Hepatocyte (in vitro differentiated cells): ENCODE measurements around the gene ELOVL1.

ENCODE experiments used
- EZH2 ChIP-seq: fragments of 200-600 bp; sonication (generic); IDR thresholded peaks from 2 replicates; pipeline ENCODE4 v1.6.1; 2016; ENCODE audit warnings: antibody characterized with exemption, mild to moderate bottlenecking, borderline replicate concordance
- EZH2phosphoT487 ChIP-seq: fragments of 200-600 bp; sonication (generic); IDR thresholded peaks from one replicate; pipeline ENCODE4 v1.6.1; 2018; ENCODE audit warnings: antibody characterized with exemption, mild to moderate bottlenecking, low read depth, moderate library complexity; ENCODE audit not compliant: unreplicated experiment, severe bottlenecking
- TF ChIP-seq, protein P1 (sequence below): fragments of 200-600 bp; sonication (generic); IDR thresholded peaks from 2 replicates; pipeline ENCODE4 v1.5.1; 2016; ENCODE audit warnings: antibody characterized with exemption, mild to moderate bottlenecking; ENCODE audit not compliant: poor library complexity

DNA sequence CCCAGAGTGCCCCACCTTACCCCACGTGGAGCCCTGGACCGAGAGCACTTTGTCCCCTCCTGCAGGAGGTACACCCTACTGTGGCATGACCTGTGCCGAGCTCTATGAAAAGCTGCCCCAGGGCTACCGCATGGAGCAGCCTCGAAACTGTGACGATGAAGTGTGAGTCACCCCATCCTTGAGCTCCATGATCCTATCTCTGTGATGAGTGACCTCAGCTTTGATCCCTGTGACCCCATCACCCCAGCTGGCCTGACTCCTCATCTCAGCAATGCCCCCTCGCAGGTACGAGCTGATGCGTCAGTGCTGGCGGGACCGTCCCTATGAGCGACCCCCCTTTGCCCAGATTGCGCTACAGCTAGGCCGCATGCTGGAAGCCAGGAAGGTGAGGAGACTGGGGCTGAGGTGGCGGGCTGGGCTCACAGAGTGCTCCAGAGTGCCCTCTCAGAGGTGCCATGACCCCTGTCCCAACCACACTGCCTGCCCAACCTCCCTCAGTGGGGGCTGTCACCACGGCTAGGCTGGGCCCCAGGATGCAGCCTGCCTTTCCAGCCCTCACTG is 46.4 kb downstream of the ELOVL1 start:
- TF ChIP-seq, protein P1, sequence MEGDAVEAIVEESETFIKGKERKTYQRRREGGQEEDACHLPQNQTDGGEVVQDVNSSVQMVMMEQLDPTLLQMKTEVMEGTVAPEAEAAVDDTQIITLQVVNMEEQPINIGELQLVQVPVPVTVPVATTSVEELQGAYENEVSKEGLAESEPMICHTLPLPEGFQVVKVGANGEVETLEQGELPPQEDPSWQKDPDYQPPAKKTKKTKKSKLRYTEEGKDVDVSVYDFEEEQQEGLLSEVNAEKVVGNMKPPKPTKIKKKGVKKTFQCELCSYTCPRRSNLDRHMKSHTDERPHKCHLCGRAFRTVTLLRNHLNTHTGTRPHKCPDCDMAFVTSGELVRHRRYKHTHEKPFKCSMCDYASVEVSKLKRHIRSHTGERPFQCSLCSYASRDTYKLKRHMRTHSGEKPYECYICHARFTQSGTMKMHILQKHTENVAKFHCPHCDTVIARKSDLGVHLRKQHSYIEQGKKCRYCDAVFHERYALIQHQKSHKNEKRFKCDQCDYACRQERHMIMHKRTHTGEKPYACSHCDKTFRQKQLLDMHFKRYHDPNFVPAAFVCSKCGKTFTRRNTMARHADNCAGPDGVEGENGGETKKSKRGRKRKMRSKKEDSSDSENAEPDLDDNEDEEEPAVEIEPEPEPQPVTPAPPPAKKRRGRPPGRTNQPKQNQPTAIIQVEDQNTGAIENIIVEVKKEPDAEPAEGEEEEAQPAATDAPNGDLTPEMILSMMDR: no peak
- no peak for TF ChIP-seq EZH2
- no peak for TF ChIP-seq EZH2phosphoT487
